Posterior cingulate gyrus (tissue), 11 donors: ENCODE data around the gene NCCRP1.
A peak's percentile ranks its signal among the peaks of the same experiment; 100 is the strongest.

Source experiments
- DNase-seq, 10 donors: peaks; one replicate each; pipeline versions ENCODE4 v3.0.0 to v3.0.0-alpha.2; 2020 to 2021; ENCODE audit warnings: mixed read lengths in 3 of 10
- intact Hi-C: fragments of 100-400 bp; cut with DNase I; formaldehyde crosslinking; loops from one replicate; pipeline ENCODE4 v1.15.1; 2023

NCCRP1 gene

DNA sequence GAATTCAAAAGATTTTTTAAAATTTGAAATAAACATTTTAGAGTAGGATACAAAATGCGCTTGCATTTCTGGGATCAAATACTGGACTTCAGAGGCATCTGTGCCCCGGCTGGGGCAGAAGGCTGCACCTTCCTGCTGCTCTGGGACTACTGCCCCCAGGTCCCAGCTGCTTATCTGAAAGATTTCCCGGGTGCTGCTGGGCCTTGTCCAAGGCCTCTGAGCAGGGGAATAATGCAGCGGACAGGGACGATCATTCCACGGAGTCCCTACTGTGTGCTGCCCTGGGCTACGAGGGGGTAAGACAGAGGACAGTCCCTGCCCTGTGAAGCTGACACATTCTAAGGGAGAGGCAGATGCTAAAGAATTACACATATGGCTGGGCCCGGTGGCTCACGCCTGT is 33.1 kb upstream of the NCCRP1 start:
- DNase-seq: no peak

DNA sequence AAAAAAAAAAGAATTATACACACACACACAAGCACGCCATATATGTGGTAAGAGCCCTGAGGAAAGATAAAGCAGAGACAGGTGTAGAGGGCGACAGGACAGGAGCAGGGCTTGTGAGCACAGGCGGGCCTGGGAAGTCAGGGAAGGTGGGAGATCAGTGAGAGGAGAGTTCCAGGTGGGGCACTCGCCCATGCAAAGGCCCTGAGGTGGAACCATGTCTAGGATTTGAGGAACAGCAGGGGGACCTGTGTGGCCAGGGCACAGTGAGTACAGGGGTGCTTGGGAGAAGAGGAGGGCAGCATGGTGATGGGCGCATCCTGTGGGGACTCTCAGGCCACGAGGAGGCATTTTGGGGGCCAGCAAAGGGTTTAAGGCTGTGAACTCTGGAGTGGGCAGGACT is 32.5 kb upstream of the NCCRP1 start:
- intact Hi-C loops: no loop called here
- DNase-seq: no peak

More for the DNA sequence above, 33.1 kb upstream of the NCCRP1 start:
- intact Hi-C loops: no loop called here

DNA sequence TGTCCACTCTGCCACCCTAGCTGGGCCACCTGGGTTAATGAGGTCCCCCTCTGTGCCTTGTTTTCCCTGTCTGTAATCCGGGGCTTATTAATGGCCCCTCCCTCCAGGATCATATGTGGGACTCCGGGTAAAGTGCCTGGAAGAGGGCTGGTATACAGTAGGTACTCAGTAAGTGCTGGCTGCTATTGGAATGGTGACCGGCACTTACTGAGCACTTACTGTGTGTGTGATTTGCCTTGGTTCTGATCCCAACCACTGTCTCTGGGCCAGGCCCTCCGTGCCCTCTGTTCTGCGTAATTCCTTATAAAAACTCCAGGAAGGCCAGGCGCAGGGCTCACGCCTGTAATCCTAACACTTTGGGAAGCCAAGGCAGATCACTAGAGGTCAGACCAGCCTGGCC is 30.9 kb upstream of the NCCRP1 start:
- no peak for DNase-seq
- intact Hi-C loops: no loop called here

DNA sequence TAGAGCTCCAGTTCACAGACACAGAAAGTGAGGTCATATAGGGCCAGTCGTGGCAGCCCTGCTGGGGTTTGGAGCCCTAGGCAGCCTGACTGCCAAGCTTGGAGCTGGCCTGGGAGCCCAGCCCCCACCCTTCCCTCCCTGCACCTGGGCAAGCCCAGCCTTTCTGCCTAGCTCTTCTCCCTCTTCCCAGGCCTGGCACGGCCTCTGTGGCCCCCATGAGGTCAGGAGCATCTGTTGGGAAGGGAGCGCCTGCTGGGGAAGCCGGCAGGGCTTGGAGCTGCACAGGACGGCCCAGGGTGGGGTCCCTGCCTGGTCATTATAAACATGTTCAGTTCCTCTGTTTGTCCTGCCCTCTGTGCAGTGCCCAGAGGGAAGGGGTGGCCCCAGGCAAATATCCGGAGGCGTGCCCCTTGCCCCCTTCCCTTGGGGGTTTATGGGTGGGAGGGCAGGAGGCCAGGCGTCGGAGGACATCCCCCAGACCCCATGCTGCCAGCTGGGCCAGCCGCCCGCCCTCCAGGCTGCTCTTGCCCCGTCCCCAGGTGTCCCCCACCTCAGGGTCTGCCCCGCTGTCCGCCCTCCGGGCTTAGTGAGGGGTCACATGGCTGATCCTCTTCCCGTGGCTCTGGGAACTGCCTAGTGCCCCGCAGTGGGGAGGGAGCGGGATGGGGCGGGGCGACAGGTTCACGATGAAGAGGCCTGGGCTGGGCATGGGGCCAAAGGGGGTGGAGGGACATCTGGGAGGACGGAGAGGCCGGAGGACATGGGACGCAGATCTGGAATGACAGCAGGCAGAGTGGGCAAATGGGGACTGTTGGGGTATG is 30.0 kb upstream of the NCCRP1 start:
- DNase-seq: peak in 4 of 10 donors; percentile 31 to 87 (median 56)
- intact Hi-C loops: no loop called here

DNA sequence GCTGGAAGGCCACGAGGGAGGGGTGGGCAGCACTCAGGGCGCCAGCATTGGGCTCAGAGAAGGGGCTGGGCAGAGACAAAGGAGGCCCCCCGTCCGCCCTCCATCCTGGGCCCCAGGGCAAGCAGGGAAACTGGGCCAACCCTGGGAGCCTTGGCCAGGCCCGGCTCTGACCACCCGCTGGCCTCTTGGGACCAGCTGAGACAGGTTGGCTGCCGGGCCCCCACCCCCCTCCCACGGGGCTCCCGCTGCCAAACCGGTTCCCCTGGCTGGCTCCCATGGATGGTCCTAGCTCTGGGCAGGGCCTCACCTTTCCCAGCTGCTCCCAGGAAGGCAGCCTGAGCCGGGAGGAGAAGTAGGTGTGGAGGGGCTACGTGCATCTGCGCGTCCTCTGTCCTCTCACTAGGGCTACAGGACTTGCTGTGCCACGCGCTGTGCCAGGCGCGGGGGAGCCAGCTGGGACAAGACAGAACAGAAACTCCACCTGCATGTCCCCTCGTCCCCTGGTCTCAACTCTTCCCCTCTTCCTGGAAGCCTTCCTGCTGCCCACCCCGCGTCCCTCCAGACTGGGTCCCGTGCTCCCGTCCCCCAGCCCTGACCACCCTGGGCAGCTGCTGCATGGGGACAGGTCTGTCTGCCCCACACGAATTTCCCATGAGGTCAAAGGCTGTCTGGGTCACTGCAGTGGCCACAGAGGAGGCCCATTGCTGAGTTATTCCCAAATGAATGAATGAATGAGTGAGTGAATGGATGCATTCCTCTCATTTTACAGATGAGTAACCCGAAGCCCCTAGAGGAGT is 29.1 kb upstream of the NCCRP1 start:
- DNase-seq: peak in 1 of 10 donors; percentile 81
- intact Hi-C loops: no loop called here

DNA sequence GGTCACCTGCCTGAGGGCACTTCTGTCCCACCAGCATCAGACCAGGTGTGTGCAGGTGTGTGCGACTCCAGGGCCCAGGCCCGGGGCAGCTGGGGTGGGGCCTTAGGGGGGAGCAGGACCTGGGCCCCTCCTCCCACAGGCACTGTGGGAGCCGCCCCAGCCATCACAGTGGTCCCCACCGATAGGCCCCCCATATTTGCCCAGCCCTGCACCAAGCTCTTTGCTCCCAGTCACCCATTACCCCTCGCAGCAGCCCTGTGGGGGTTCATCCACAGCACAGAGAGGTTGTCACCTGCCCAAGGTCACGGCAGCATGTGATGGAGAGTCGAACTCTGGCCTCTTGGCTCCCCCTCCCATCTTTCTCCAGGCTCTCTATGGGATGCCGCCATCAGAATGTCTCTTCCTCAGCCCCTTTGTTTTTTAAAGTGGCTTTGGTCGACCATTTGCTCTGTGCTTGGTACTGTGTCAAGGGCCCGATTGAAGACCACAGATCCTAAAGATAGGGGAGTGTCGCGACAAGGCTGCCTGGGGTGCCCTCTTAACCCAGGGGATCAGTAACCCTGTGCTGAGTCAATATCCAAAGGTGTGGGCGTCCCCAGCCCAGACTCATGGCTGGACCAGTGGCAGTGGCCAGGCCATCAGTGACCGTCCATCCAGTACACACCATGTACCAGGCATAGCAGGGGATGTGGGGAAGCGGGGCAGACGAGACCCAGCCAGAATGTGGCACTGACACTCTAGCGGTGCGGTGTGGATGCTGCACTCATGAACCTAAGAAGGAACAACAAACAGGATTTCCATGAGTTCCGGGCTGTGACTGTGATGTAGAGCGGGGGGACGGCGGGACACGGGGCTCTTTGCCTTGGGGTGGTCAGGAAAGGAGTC is 28.3 kb upstream of the NCCRP1 start:
- peak in 1 of 10 donors; percentile 78 for DNase-seq
- intact Hi-C loops: no loop called here

DNA sequence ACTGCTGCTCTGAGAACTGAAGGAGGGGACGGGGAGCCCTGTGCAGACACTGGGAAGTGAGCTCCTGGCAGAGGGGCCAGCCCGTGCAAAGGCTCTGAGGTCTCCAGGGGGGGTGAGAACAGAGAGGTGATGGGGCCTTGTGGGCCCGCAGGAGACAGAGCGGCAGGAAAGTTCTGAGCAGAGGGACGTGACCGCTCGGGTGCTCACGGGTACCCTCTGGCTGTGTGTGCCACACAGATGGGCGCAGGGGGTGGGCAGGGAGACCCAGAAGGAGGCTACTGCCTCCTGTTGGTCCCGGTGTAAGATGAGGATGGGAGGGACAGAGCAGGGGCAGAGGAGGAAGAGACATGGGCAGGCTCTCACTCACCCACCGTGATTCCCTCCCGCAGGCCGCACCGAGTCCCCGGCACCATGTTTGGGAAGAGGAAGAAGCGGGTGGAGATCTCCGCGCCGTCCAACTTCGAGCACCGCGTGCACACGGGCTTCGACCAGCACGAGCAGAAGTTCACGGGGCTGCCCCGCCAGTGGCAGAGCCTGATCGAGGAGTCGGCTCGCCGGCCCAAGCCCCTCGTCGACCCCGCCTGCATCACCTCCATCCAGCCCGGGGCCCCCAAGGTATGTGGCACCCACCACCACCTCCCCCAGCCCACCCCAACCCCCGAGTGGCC is 27.5 kb upstream of the NCCRP1 start:
- intact Hi-C loops: no loop called here
- DNase-seq: peak in 1 of 10 donors; percentile 84

DNA sequence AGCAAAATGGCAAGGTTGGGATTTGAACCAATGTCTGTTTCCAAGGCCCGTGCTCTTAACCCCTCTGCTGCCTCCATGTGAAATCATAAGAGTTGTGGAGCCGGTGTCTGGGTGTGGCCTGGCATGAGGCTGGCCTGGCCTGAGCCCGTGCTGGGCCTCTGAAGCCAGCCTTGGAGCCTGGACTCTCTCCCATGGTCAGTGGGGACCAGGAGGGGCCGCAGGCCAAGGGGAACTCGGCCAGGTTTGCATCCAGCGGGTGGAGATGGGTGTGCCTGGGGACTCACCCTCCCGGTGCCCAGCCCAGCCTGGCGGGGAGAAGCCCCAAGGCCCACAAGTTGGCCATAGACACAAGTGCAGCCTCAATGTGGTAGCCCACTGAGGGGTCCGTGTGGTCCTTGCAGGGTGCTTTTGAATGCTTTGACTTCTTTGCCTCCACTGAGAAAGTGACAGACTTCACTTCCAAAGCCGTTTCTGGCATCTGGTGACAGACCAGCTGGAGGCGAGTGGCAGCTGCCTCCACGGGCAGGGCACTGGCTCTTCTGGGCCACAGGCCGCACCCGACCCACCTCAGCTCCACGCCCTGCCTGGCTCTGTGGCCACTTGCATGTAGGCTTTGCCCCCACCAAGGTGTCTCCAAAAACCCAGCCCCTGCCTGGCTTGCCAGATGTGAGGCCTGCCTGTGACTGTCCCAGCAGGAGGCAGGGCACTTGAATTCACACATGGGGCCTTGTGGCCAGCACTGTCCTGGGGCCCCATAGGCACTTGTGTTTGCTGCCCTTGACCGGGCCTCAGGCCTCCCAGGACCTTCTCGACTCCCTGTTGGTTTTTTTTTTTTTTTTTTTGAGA is 26.2 kb upstream of the NCCRP1 start:
- intact Hi-C loops: no loop called here
- DNase-seq: peak in 1 of 10 donors; percentile 82

DNA sequence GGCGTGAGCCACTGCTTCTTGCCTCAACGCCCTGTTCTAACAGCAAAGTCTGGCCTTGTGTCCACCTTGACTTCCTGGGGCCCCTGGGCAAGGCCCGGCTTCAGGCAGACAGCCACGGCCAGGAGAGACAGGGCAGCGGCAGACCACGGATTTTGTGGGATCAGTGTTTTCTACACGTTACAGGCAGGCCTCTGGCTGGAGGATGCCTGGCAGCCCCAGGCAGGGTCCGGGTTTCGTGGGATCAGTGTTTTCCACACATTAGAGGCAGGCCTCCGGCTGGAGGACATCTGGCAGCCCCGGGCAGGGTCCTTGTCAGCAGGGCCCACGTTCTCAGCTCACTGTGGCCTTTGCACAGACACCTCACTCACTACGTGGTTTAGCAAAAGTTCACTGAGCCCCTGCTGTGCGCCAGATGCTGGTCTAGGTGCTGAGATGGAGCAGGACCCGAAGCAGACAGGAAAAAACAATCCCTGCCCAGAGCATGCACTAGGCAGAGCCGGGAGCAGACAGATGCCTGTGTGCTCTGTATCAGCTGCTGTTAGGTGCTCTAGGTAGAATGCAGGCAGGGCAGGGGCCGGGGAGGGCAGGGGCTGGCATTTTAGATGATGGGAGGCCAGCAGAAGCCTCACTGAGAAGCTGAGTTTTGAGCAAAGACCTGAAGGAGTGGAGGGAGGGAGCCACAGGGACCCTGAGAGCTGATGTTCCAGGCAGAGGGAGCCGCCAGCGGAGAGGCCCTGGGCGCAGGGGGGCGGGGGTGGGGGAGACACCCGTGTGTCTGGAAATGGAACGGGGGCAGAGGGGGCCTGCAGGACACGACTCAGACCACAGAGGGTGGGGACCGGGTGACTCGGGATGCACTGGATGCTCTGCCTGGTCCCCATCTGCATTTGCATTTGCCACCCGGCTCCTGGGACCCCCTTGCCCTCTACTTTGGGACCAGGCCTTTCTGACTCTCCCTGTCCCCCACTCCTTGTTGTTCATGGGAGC is 25.0 kb upstream of the NCCRP1 start:
- DNase-seq: peak in 1 of 10 donors; percentile 80
- intact Hi-C loops: no loop called here

DNA sequence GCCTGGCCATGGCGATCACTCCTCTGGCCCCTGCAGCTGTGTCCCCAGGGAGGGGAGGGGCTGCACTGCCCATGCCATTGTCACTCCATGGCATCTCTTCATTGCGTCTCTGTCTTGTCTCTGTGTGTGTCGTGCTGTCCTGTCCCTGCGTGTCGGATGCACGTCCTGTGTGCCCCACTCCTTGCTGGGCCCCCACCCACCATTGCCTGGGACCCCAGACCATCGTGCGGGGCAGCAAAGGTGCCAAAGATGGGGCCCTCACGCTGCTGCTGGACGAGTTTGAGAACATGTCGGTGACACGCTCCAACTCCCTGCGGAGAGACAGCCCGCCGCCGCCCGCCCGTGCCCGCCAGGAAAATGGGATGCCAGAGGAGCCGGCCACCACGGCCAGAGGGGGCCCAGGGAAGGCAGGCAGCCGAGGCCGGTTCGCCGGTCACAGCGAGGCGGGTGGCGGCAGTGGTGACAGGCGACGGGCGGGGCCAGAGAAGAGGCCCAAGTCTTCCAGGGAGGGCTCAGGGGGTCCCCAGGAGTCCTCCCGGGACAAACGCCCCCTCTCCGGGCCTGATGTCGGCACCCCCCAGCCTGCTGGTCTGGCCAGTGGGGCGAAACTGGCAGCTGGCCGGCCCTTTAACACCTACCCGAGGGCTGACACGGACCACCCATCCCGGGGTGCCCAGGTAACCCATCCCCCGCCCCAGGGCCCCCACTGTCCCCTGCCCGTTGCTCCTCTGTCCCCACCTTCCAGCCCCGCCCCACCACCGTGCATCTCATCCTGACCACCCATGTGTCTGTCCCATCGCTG is 23.9 kb upstream of the NCCRP1 start:
- DNase-seq: peak in 1 of 10 donors; percentile 84
- intact Hi-C loops: no loop called here

DNA sequence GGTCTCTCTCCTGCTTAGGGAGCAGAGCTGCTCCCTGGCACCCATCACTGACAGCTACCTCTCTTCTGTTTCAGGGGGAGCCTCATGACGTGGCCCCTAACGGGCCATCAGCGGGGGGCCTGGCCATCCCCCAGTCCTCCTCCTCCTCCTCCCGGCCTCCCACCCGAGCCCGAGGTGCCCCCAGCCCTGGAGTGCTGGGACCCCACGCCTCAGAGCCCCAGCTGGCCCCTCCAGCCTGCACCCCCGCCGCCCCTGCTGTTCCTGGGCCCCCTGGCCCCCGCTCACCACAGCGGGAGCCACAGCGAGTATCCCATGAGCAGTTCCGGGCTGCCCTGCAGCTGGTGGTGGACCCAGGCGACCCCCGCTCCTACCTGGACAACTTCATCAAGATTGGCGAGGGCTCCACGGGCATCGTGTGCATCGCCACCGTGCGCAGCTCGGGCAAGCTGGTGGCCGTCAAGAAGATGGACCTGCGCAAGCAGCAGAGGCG is 23.2 kb upstream of the NCCRP1 start:
- DNase-seq: no peak
- intact Hi-C loops: no loop called here

DNA sequence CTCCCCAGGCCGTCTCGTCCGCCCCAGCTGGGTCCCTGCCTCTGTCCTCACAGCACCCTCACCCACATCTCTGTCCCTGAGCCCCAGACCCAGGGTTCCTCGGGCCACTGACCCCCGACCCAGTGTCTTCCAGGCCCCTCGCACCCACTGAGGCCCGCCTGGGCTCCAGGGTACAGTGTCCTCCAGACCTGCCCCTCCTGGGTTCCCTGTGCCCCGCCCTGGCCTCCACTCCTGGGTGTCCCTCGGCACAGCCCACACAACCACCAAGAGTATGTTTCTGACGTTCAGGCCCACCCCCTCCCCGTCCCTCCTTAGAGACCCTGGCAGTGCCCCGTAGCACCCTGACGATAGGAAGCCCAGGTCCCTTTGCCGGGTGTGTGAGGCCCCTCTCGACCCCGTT is 22.6 kb upstream of the NCCRP1 start:
- intact Hi-C loops: no loop called here
- no peak for DNase-seq

DNA sequence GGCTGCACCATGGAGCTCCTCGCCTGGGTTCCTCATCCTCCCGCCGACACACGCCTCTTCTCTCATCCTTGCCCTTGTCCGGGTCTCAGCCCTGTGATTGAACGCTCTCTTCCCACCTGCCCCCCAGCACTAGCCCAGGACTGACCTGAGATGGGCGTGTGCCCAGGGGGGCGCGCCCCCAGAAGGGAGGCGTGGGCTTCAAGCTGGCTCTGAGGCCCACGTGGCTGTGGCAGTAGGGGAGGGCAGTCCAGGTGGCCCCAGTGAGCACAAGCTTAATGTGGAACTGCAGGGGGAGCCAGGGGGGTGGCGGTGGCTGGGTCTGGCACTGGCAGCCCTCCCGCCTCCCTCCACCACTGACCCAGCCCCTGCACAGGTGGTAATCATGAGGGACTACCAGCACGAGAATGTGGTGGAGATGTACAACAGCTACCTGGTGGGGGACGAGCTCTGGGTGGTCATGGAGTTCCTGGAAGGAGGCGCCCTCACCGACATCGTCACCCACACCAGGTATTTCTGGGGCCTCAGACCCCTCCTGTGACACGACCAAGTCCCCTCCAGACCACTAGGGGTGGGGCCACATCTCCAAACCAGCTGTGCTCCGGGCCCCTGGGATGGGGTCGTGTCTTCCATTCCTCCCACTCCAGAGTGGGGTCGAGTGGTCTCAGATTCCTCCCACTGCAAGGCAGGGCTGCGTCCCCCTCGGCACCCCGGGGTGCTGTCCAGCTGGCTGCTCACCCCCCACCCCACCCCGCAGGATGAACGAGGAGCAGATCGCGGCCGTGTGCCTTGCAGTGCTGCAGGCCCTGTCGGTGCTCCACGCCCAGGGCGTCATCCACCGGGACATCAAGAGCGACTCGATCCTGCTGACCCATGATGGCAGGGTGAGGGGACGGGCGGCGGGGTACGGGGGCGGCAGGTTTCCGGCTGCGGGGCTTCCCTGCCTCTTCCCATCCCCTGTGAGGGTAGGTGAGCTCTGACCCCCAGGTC is 21.9 kb upstream of the NCCRP1 start:
- intact Hi-C loops: no loop called here

DNA sequence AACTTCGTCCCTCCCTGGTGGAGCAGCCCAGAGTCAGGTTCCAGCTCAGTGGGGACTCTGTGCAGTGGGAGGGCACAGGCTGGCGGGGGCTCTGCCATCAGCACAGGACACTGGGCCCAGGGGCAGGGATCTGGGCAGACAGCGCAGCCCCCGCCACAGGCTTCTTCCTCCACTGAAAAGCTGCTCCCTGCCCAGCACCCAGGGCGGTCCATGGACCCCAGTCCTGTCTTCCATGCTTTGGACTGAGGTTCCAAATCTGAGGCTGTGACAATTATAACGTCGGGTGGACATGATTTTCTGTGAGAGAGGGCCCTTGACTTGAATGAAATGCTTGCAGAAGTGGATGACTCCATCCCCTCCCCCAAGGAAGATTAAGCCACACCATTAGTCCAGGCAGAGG is 21.2 kb upstream of the NCCRP1 start:
- no peak for DNase-seq
- intact Hi-C loops: no loop called here

More for the DNA sequence above, 21.9 kb upstream of the NCCRP1 start:
- DNase-seq: no peak

DNA sequence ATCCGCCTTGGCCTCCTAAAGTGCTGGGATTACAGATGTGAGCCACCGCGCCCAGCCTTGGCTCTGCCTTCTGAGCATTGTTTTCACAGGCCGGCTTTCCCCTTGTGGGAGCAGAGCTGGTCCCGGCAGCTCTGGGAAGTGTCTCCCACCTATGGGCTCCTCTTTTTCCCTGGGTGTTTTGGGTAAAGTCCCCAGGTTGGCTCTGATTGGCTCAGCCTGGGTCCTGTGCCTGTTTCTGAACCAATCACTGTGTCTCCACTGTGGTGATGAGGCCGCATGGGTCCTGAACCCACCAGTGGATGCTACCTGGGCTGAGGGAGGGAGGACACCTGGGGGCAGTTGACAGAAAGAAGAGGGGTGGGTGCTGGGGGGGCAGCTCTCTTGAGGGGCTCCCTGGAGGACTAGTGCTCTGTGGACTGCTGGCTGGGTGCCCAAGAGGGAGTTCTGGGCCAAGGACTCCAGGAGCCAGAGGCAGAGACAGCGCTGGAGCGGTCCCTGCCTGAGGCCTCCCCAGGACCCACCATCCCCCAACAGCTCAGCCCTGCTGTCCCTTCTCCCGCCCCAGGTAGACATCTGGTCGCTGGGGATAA is 19.6 kb upstream of the NCCRP1 start:
- intact Hi-C loops: no loop called here

DNA sequence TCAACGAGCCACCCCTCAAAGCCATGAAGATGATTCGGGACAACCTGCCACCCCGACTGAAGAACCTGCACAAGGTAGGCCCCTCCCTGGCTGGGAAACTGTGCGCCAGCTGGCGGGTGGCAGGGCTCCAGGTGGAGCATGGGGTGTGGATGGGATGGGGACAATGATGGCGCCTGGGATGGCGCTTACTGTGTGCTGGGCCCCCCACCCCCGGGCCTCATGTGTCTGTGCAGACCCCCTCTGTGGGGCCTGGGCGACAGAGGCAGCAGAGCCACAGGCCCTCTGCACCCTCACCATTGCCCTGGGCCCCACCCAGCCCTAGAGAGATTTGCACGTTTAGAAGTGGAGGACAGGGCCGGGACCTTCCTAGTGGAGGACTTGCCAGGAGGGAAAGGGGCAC is 19.0 kb upstream of the NCCRP1 start:
- no peak for DNase-seq
- intact Hi-C loops: no loop called here

More for the DNA sequence above, 19.6 kb upstream of the NCCRP1 start:
- no peak for DNase-seq
